Prostate gland (tissue), 2 donors: ENCODE measurements around the gene SUSD1. TPM values are rescaled to one million over a fixed set of nuclear protein-coding genes. Genes with fewer than 3 reads are reported as not detected.

Source experiments
- DNase-seq: peaks from one replicate; pipeline ENCODE4 v3.0.0-alpha.2; 2019; ENCODE audit warnings: low spot score
- H3K27ac ChIP-seq, 2 donors: fragments of 200-600 bp; sonication (generic); 2 replicates each; pipeline ENCODE4 v1.5.1; 2017 to 2019
- H3K27me3 ChIP-seq: fragments of 200-600 bp; sonication (generic); replicated peaks from 2 replicates; pipeline ENCODE4 v1.5.1; 2019; ENCODE audit not compliant: insufficient read depth
- H3K36me3 ChIP-seq, 2 donors: fragments of 200-600 bp; sonication (generic); 1 replicate in 1 of 2; 2 replicates in 1 of 2; pipeline versions ENCODE4 v1.5.1 to v1.8.1; 2017 to 2019
- H3K4me1 ChIP-seq: fragments of 200-600 bp; sonication (generic); replicated peaks from 2 replicates; pipeline ENCODE4 v1.5.1; 2019
- H3K4me3 ChIP-seq, 2 donors: fragments of 200-600 bp; sonication (generic); 2 replicates each; pipeline ENCODE4 v1.5.1; 2017 to 2019
- H3K9me3 ChIP-seq: fragments of 200-600 bp; sonication (generic); 2 replicates; pipeline ENCODE4 v1.5.1; 2017
- CTCF ChIP-seq, 4 experiments: fragments of 200-600 bp in 2 of 4; fragments of 450-650 bp in 2 of 4; sonication (generic) in 2 of 4; IDR thresholded peaks; 1 replicate in 3 of 4; 2 replicates in 1 of 4; pipeline ENCODE4 v1.5.1; 2016 to 2019; ENCODE audit warnings: antibody characterized with exemption in 4 of 4, mild to moderate bottlenecking in 2 of 4, moderate library complexity in 2 of 4
- POLR2A ChIP-seq: fragments of 450-650 bp; IDR thresholded peaks from one replicate; pipeline ENCODE4 v1.6.1; 2016; ENCODE audit warnings: antibody characterized with exemption, mild to moderate bottlenecking
- POLR2AphosphoS5 ChIP-seq: sonication (generic); formaldehyde crosslinking; IDR thresholded peaks from one replicate; pipeline ENCODE4 v1.6.1; 2017; ENCODE audit warnings: antibody characterized with exemption
- WGBS: methylation state at CpG from one replicate; pipeline ENCODE4 v1.1.5; 2018; 5-methylcytosine and 5-hydroxymethylcytosine counted together
- intact Hi-C: fragments of 100-400 bp; cut with DNase I; formaldehyde crosslinking; loops from one replicate; pipeline ENCODE4 v1.14.2; 2022
- total RNA-seq, 2 donors: library from RNA; depleted of rRNA; stranded (reverse); fragments of >200 nt; gene quantifications; one replicate each; pipeline ENCODE4 v1.1.0, GENCODE V29; 2016

Gene SUSD1
- total RNA-seq, 2 donors from 2014 or later = 10.6 to 34.8 TPM

DNA sequence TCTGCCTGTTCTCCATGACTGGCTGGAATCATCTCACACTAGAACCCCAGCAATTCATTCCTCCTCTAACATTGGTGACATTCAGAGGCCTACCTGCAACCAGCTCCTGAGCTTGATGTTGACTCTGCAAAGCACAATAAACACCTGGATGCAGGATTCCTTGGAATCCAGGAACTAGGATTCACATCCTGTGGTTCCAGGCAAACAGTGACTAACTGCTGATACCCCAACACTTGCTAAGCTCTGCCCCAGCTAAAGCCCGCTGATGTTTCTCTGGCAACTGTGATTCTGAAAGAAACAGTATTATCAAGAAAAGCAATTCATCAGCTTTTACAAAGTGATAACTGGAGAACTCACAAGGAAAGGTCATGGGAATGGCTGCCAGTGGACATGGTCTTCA lies 29.2 kb downstream of the SUSD1 start:
- no peak for TF ChIP-seq CTCF (IDR thresholded peaks at IDR 0.05)
- no peak for TF ChIP-seq POLR2A
- no peak for TF ChIP-seq POLR2AphosphoS5
- Histone ChIP-seq H3K9me3 (no peaks in the 10 kb centered on the region), H3K27me3 (no peaks in the 10 kb centered on the region), H3K4me3 (no peak overlapping the region), H3K4me1 (no peaks in the 10 kb centered on the region), H3K36me3 (no peaks in the 10 kb centered on the region), H3K27ac (no peak overlapping the region)
- no peak for DNase-seq
- WGBS = 95% methylated on average over 1 of the region's 1 CpG
- intact Hi-C loops = no loop called here

DNA sequence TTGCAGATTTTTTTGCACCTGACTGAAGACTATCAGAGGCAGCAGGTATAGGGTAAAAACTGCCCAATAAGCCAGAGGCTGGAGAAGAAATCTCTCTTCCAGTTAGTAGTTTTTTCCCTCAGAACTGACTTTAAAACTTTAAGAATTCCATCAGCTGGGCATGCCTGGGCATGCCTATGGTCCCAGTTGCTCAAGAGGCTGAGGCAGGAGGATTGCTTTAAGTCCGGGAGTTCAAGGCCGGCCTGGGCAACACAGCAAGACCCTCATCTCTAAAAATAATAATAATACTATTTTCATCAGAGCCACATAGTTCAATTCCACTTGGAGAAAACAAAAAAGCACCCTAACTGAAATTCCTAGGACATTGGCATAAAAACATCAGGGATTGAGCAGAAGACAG lies 30.3 kb downstream of the SUSD1 start:
- Histone ChIP-seq H3K27ac (no peak overlapping the region), H3K9me3 (no peaks in the 10 kb centered on the region), H3K36me3 (no peaks in the 10 kb centered on the region), H3K4me1 (no peaks in the 10 kb centered on the region), H3K4me3 (no peak overlapping the region), H3K27me3 (no peaks in the 10 kb centered on the region)
- WGBS = 94% methylated on average over 2 of the region's 2 CpGs
- no peak for TF ChIP-seq CTCF (IDR thresholded peaks at IDR 0.05)
- no peak for TF ChIP-seq POLR2A
- no peak for TF ChIP-seq POLR2AphosphoS5
- intact Hi-C loops = no loop called here
- no peak for DNase-seq

GRCh38 chr9:112142420-112142819 lies 32.7 kb downstream of the SUSD1 start:
- Histone ChIP-seq H3K4me3 (no peak overlapping the region), H3K9me3 (no peaks in the 10 kb centered on the region), H3K27ac (no peak overlapping the region), H3K36me3 (no peaks in the 10 kb centered on the region), H3K27me3 (no peaks in the 10 kb centered on the region), H3K4me1 (no peaks in the 10 kb centered on the region)
- intact Hi-C loops = no loop called here
- WGBS = 73% methylated on average over 3 of the region's 3 CpGs
- TF ChIP-seq CTCF (IDR thresholded peaks at IDR 0.05) (no peak), POLR2AphosphoS5 (no peak), POLR2A (no peak)
- DNase-seq = no peak

DNA sequence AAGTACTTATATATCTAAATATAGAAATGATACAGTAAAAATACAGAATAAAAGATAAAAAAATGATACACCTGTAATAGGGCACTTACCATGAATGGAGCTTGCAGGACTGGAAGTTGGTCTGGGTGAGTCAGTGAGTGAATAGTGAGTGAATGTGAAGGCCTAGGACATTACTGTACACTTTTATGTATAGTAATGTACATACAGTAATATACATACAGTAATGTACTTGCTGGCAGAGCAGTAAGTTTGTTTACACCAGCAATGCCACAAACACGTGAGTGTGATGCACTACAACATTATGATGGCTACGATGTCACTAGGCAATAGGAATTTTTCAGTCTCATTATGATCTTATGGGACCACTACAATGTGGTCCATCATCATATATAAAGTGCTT lies 34.2 kb downstream of the SUSD1 start:
- no peak for DNase-seq
- intact Hi-C loops = no loop called here
- TF ChIP-seq POLR2AphosphoS5 = no peak
- no peak for TF ChIP-seq POLR2A
- no peak for TF ChIP-seq CTCF (IDR thresholded peaks at IDR 0.05)
- Histone ChIP-seq H3K36me3 (no peaks in the 10 kb centered on the region), H3K4me3 (no peak overlapping the region), H3K4me1 (no peaks in the 10 kb centered on the region), H3K27me3 (no peaks in the 10 kb centered on the region), H3K27ac (no peak overlapping the region), H3K9me3 (no peaks in the 10 kb centered on the region)
- 94% methylated on average over 2 of the region's 2 CpGs for WGBS

GRCh38 chr9:112137066-112137465 lies 38.0 kb downstream of the SUSD1 start:
- 94% methylated on average over 3 of the region's 3 CpGs for WGBS
- Histone ChIP-seq H3K9me3 (no peaks in the 10 kb centered on the region), H3K36me3 (no peaks in the 10 kb centered on the region), H3K27me3 (no peaks in the 10 kb centered on the region), H3K27ac (no peak overlapping the region), H3K4me1 (no peaks in the 10 kb centered on the region), H3K4me3 (no peak overlapping the region)
- no peak for DNase-seq
- TF ChIP-seq POLR2AphosphoS5 = no peak
- TF ChIP-seq POLR2A = no peak
- no peak for TF ChIP-seq CTCF (IDR thresholded peaks at IDR 0.05)
- intact Hi-C loops = no loop called here
